Astrocyte (in vitro differentiated cells and primary cell): ENCODE results near the gene MIEF1. TPM values are rescaled to one million over a fixed set of nuclear protein-coding genes. Genes with fewer than 3 reads are reported as not detected.

Experiments used
- DNase-seq: peaks from one replicate; pipeline ENCODE4 v3.0.0-alpha.2; 2010; ENCODE audit warnings: low read depth
- FAIRE-seq: peaks from 2 replicates; lab custom pipeline; 2011; peaks lifted over from hg19 to GRCh38; lab: Jason Lieb, UNC
- H2AFZ ChIP-seq: 2 replicates; pipeline ENCODE4 v1.6.0; 2012; ENCODE audit warnings: low read depth, low read length, inconsistent platforms
- H3K27ac ChIP-seq: 2 replicates; pipeline ENCODE4 v1.5.1; 2011; ENCODE audit warnings: low read depth, low read length, inconsistent platforms
- H3K27me3 ChIP-seq: 2 replicates; pipeline ENCODE4 v1.6.0; 2011; ENCODE audit warnings: low read length, inconsistent platforms; ENCODE audit not compliant: insufficient read depth
- H3K36me3 ChIP-seq: 2 replicates; pipeline ENCODE4 v1.5.1; 2011; ENCODE audit warnings: low read length, inconsistent platforms; ENCODE audit not compliant: insufficient read depth
- H3K4me1 ChIP-seq: 2 replicates; pipeline ENCODE4 v1.5.1; 2011; ENCODE audit warnings: low read length, inconsistent platforms; ENCODE audit not compliant: insufficient read depth
- H3K4me2 ChIP-seq: 2 replicates; pipeline ENCODE4 v1.6.0; 2012; ENCODE audit warnings: low read length, inconsistent platforms
- H3K4me3 ChIP-seq: 2 replicates; pipeline ENCODE4 v1.5.1; 2011; ENCODE audit warnings: low read depth, mild to moderate bottlenecking, low read length, inconsistent platforms; ENCODE audit not compliant: insufficient read depth
- H3K79me2 ChIP-seq: 2 replicates; pipeline ENCODE4 v1.6.0; 2012; ENCODE audit warnings: mild to moderate bottlenecking, low read length, inconsistent platforms; ENCODE audit not compliant: insufficient read depth
- H3K9ac ChIP-seq: 2 replicates; pipeline ENCODE4 v1.6.0; 2012; ENCODE audit warnings: mild to moderate bottlenecking, low read length, inconsistent platforms
- H3K9me3 ChIP-seq: 2 replicates; pipeline ENCODE4 v1.5.1; 2012; ENCODE audit warnings: low read depth, mild to moderate bottlenecking, low read length, inconsistent platforms; ENCODE audit not compliant: insufficient read depth
- H4K20me1 ChIP-seq: 2 replicates; pipeline ENCODE4 v1.6.0; 2012; ENCODE audit warnings: low read length, inconsistent platforms; ENCODE audit not compliant: insufficient read depth
- H3K27ac Mint-ChIP-seq: one replicate; pipeline ENCODE4 v1.8.0; 2021; ENCODE audit warnings: mild to moderate bottlenecking, mixed read lengths; ENCODE audit not compliant: unreplicated experiment
- H3K27me3 Mint-ChIP-seq: one replicate; pipeline ENCODE4 v1.8.0; 2021; ENCODE audit warnings: low read depth, mixed read lengths; ENCODE audit not compliant: unreplicated experiment
- H3K36me3 Mint-ChIP-seq: one replicate; pipeline ENCODE4 v1.8.0; 2021; ENCODE audit warnings: low read depth, mixed read lengths; ENCODE audit not compliant: unreplicated experiment
- H3K4me1 Mint-ChIP-seq: one replicate; pipeline ENCODE4 v1.8.0; 2021; ENCODE audit warnings: low read depth, mixed read lengths; ENCODE audit not compliant: unreplicated experiment
- H3K4me3 Mint-ChIP-seq: one replicate; pipeline ENCODE4 v1.8.0; 2021; ENCODE audit warnings: mild to moderate bottlenecking, moderate library complexity, mixed read lengths; ENCODE audit not compliant: unreplicated experiment
- H3K9me3 Mint-ChIP-seq: one replicate; pipeline ENCODE4 v1.8.0; 2021; ENCODE audit warnings: mild to moderate bottlenecking, mixed read lengths; ENCODE audit not compliant: unreplicated experiment
- CTCF ChIP-seq: IDR thresholded peaks from 2 replicates; pipeline ENCODE4 v1.5.1; 2011; ENCODE audit warnings: low read depth, mild to moderate bottlenecking, inconsistent platforms, low read length, moderate library complexity; ENCODE audit not compliant: insufficient read depth
- EZH2 ChIP-seq: IDR thresholded peaks from 2 replicates; pipeline ENCODE4 v1.6.1; 2012; ENCODE audit warnings: mild to moderate bottlenecking, low read length, inconsistent platforms; ENCODE audit not compliant: insufficient read depth
- total RNA-seq: library from RNA; stranded (reverse); gene quantifications from 2 replicates; pipeline ENCODE4 v1.2.1, GENCODE V29; 2021

The MIEF1 gene
- total RNA-seq, 1 donor from 2014 or later, result 35.6 TPM

- Mint-ChIP-seq H3K4me3 (no peak overlapping the region), H3K27me3 (peaks cover 4% of the 10 kb centered on the region), H3K4me1 (no peaks in the 10 kb centered on the region), H3K9me3 (no peaks in the 10 kb centered on the region), H3K36me3 (peaks cover 4% of the 10 kb centered on the region), H3K27ac (no peak overlapping the region)
- Histone ChIP-seq H3K27ac (no peak overlapping the region), H3K36me3 (no peaks in the 10 kb centered on the region), H3K79me2 (no peaks in the 10 kb centered on the region), H3K27me3 (no peaks in the 10 kb centered on the region), H4K20me1 (no peaks in the 10 kb centered on the region), H2AFZ (no peak overlapping the region), H3K4me1 (no peaks in the 10 kb centered on the region), H3K4me2 (no peak overlapping the region), H3K9me3 (no peaks in the 10 kb centered on the region), H3K9ac (no peak overlapping the region), H3K4me3 (no peak overlapping the region)
- DNase-seq, result no peak
- FAIRE-seq, result no peak
- no peak for TF ChIP-seq EZH2
- no peak for TF ChIP-seq CTCF
These were observed 14.9 kb upstream of the MIEF1 start for GRCh38 chr22:39486951-39487825.

GRCh38 chr22:39487826-39488520 is 14.1 kb upstream of the MIEF1 start:
- Histone ChIP-seq H3K4me3 (no peak overlapping the region), H3K79me2 (no peaks in the 10 kb centered on the region), H4K20me1 (no peaks in the 10 kb centered on the region), H3K27me3 (no peaks in the 10 kb centered on the region), H3K9ac (no peak overlapping the region), H3K4me2 (no peak overlapping the region), H3K9me3 (no peaks in the 10 kb centered on the region), H3K27ac (no peak overlapping the region), H3K4me1 (no peaks in the 10 kb centered on the region), H2AFZ (no peak overlapping the region), H3K36me3 (no peaks in the 10 kb centered on the region)
- TF ChIP-seq CTCF (no peak), EZH2 (no peak)
- DNase-seq (no peak), FAIRE-seq (no peak)
- no peaks in the 10 kb centered on the region for H3K9me3 Mint-ChIP-seq
- peaks cover 4% of the 10 kb centered on the region for H3K36me3 Mint-ChIP-seq
- no peaks in the 10 kb centered on the region for H3K4me1 Mint-ChIP-seq
- no peak overlapping the region for H3K27ac Mint-ChIP-seq
- no peak overlapping the region for H3K4me3 Mint-ChIP-seq
- H3K27me3 Mint-ChIP-seq, result peaks cover under 1% of the 10 kb centered on the region
